T-cell (primary cell): Measurements from ENCODE around the gene SF3A1. TPM values are rescaled to one million over a fixed set of nuclear protein-coding genes. Genes with fewer than 3 reads are reported as not detected.
A peak's percentile ranks its signal among the peaks of the same experiment; 100 is the strongest.

ENCODE experiments used
- ATAC-seq, 4 experiments: fragments of 200-7000 bp in 3 of 4; fragments of 150-1000 bp in 1 of 4; cut with Tn5 transposase; replicated peaks in 1 of 4; 1 replicate in 3 of 4; 2 replicates in 1 of 4; pipeline ENCODE4 v1.10.0; 2021; ENCODE audit warnings: moderate library complexity in 3 of 4, mild to moderate bottlenecking in 2 of 4, moderate number of reproducible peaks in 1 of 4
- CTCF ChIA-PET, 2 donors: fragments of 300-600 bp; sonication (Branson Sonifier 250); formaldehyde crosslinking; loops; one replicate each; lab custom pipeline; 2022; ENCODE audit warnings: antibody characterized with exemption in 2 of 2; lab: Charles Lee
- POLR2A ChIA-PET, 2 donors: fragments of 300-600 bp; sonication (Branson Sonifier 250); formaldehyde crosslinking; loops; one replicate each; lab custom pipeline; 2022; ENCODE audit warnings: antibody characterized with exemption in 2 of 2; lab: Charles Lee
- DNase-seq, 35 experiments: peaks; one replicate each; pipeline versions ENCODE4 v3.0.0 to v3.0.0-alpha.2; 2013 to 2023
- H3K27ac ChIP-seq: one replicate; pipeline ENCODE4 v1.5.1; 2013; ENCODE audit warnings: low read length
- H3K27me3 ChIP-seq, 2 experiments: replicated peaks in 1 of 2; 1 replicate in 1 of 2; 2 replicates in 1 of 2; pipeline versions ENCODE4 v1.6.1 to v1.7.0; 2013; ENCODE audit warnings: low read length in 1 of 2, mixed read lengths in 1 of 2; ENCODE audit not compliant: control insufficient read depth in 2 of 2, insufficient read depth in 2 of 2; ENCODE audit errors: extremely low read depth in 1 of 2
- H3K36me3 ChIP-seq, 2 donors: 1 replicate in 1 of 2; 2 replicates in 1 of 2; pipeline versions ENCODE4 v1.6.1 to v1.7.0; 2013; ENCODE audit warnings: low read length in 1 of 2; ENCODE audit not compliant: control insufficient read depth in 2 of 2, insufficient read depth in 1 of 2; ENCODE audit errors: extremely low read depth in 1 of 2
- H3K4me1 ChIP-seq, 2 experiments: 1 replicate in 1 of 2; 2 replicates in 1 of 2; pipeline versions ENCODE4 v1.6.1 to v1.7.0; 2013; ENCODE audit warnings: low read length in 2 of 2, mixed read lengths in 1 of 2; ENCODE audit not compliant: insufficient read depth in 2 of 2, control insufficient read depth in 1 of 2; ENCODE audit errors: extremely low read depth in 1 of 2
- H3K4me3 ChIP-seq, 2 donors: 1 replicate in 1 of 2; 2 replicates in 1 of 2; pipeline versions ENCODE4 v1.5.1 to v1.7.0; 2013; ENCODE audit warnings: mild to moderate bottlenecking in 2 of 2, low read length in 1 of 2, moderate library complexity in 1 of 2; ENCODE audit not compliant: control insufficient read depth in 1 of 2; ENCODE audit errors: extremely low read depth in 1 of 2
- H3K9me3 ChIP-seq: 2 replicates; pipeline ENCODE4 v1.7.0; 2013
- H3K27ac Mint-ChIP-seq, 2 donors: one replicate each; pipeline ENCODE4 v1.8.0; 2020 to 2021; ENCODE audit warnings: mild to moderate bottlenecking in 2 of 2, mixed read lengths in 2 of 2
- H3K27me3 Mint-ChIP-seq, 2 donors: one replicate each; pipeline ENCODE4 v1.8.0; 2021 to 2022; ENCODE audit warnings: mixed read lengths in 2 of 2
- H3K36me3 Mint-ChIP-seq: one replicate; pipeline ENCODE4 v1.8.0; 2021; ENCODE audit warnings: mixed read lengths
- H3K4me1 Mint-ChIP-seq, 3 donors: one replicate each; pipeline ENCODE4 v1.8.0; 2020 to 2022; ENCODE audit warnings: mixed read lengths in 3 of 3, mild to moderate bottlenecking in 1 of 3
- H3K4me3 Mint-ChIP-seq, 3 donors: one replicate each; pipeline ENCODE4 v1.8.0; 2020 to 2022; ENCODE audit warnings: mild to moderate bottlenecking in 3 of 3, mixed read lengths in 3 of 3, moderate library complexity in 3 of 3
- H3K9me3 Mint-ChIP-seq, 3 donors: one replicate each; pipeline ENCODE4 v1.8.0; 2020 to 2022; ENCODE audit warnings: mixed read lengths in 3 of 3
- WGBS: methylation state at CpG from one replicate; pipeline ENCODE4 v1.1.5; 2013; ENCODE audit warnings: missing lambda C conversion rate; ENCODE audit not compliant: insufficient coverage; 5-methylcytosine and 5-hydroxymethylcytosine counted together
- total RNA-seq, 35 experiments: library from RNA in 6 of 35; stranded (reverse) in 6 of 35; fragments of 120-200 nt in 1 of 35; gene quantifications; one replicate each; pipeline versions ENCODE4 v1.2.1 to v1.2.4 and lab custom pipeline; 2013 to 2026

The SF3A1 gene
- total RNA-seq, 5 donors from 2014 or later (not counting 1 experiment from before 2014, with no cell fraction given) = 272 to 323 (median 292) TPM

DNA sequence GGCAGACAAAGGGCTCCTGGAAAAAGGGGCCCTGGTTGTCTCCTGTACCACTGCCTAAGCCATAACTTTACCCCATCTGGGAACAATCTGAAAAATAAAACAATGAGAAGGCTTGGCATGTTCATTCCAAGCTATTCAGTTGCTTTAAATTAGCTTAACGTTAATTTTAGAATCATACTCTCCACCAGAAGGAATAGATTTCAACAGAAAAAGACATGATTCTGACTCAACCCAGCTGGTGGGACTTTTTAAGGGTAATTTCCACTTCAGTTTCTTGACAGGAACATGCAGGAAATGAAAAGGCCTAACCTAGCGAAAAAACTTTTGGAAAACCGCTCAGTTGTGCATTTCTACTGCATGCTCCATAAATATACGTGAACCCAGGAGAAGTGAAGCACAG is 7.9 kb downstream of the SF3A1 start:
- H3K4me1 ChIP-seq = peaks cover 0 to 50% of the 10 kb centered on the region in 2 experiments
- ChIA-PET POLR2A (interaction anchor here in 1 of 2 donors (0.6 to 1.1 kb wide), 3 partner anchors 50 to 759 kb away, joined by 3 to 4 read pairs (median 3); no protein-coding TSS in a partner anchor), CTCF (interaction anchor here in 1 of 2 donors (0.7 kb wide), 2 partner anchors 59 to 95 kb away, joined by 3 read pairs; partner anchors contain the start of gene CASTOR1)
- Mint-ChIP-seq H3K36me3 (peaks cover 64% of the 10 kb centered on the region), H3K9me3 (no peaks in the 10 kb centered on the region), H3K4me3 (peak overlapping the region in 1 of 3 donors; percentile 3), H3K27me3 (no peaks in the 10 kb centered on the region), H3K27ac (peak overlapping the region; percentile 22 to 67), H3K4me1 (peaks cover 49 to 83% (median 70%) of the 10 kb centered on the region in 3 donors)
- no peak overlapping the region for H3K4me3 ChIP-seq
- no peak overlapping the region for H3K27ac ChIP-seq
- WGBS = 62% methylated on average over 3 of the region's 4 CpGs
- ATAC-seq (no peak), DNase-seq (no peak)
- H3K36me3 ChIP-seq = peaks cover 32 to 90% of the 10 kb centered on the region in 2 donors
- H3K9me3 ChIP-seq = no peaks in the 10 kb centered on the region
- no peaks in the 10 kb centered on the region for H3K27me3 ChIP-seq

DNA sequence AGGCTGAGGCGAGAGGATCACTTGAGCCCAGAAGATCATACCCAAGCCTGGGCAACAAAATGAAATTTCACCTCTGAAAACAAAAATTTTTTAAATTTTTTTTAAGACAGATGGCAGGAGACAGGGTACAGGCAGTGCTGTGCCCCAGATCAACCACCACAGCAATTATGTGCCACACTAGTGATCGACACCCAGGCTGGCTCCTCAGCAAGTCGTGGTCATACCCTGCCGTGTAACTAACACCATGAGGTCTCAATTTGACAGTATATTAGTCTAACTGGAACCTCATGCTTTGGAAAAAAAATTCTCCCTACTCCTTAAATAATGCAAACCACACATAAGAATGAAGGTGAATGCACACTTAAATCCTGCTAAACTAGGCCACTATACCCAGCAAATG is 8.3 kb downstream of the SF3A1 start:
- DNase-seq (no peak), ATAC-seq (no peak)
- H3K27ac Mint-ChIP-seq = peak overlapping the region; percentile 48 to 67
- CTCF ChIA-PET = interaction anchor here in 1 of 2 donors (0.7 kb wide), 1 partner anchor 95 kb away, joined by 3 read pairs; no protein-coding TSS in a partner anchor
- peak overlapping the region in 1 of 3 donors; percentile 3 for H3K4me3 Mint-ChIP-seq
- WGBS = 80% methylated on average over 2 of the region's 4 CpGs
- no peak overlapping the region for H3K4me3 ChIP-seq
- peaks cover 63% of the 10 kb centered on the region for H3K36me3 Mint-ChIP-seq
- H3K9me3 ChIP-seq = no peaks in the 10 kb centered on the region
- H3K9me3 Mint-ChIP-seq = no peaks in the 10 kb centered on the region
- H3K4me1 Mint-ChIP-seq = peaks cover 45 to 79% (median 66%) of the 10 kb centered on the region in 3 donors
- no peaks in the 10 kb centered on the region for H3K27me3 ChIP-seq
- H3K4me1 ChIP-seq = peaks cover 0 to 46% of the 10 kb centered on the region in 2 experiments
- H3K36me3 ChIP-seq = peaks cover 32 to 92% of the 10 kb centered on the region in 2 donors
- POLR2A ChIA-PET = interaction anchor here in 1 of 2 donors (0.6 kb wide), 1 partner anchor 76 kb away, joined by 3 read pairs; no protein-coding TSS in a partner anchor
- no peak overlapping the region for H3K27ac ChIP-seq
- H3K27me3 Mint-ChIP-seq = no peaks in the 10 kb centered on the region

GRCh38 chr22:30347255-30347892 is 9.3 kb downstream of the SF3A1 start:
- DNase-seq (no peak), ATAC-seq (no peak)
- ChIA-PET POLR2A (interaction anchor here in 1 of 2 donors (0.6 kb wide), 1 partner anchor 31 kb away, joined by 3 read pairs; no protein-coding TSS in a partner anchor), CTCF (no interaction called here)
- Mint-ChIP-seq H3K27ac (peak overlapping the region; percentile 68 to 72), H3K4me3 (no peak overlapping the region), H3K9me3 (no peaks in the 10 kb centered on the region), H3K27me3 (no peaks in the 10 kb centered on the region), H3K4me1 (peaks cover 44 to 70% (median 57%) of the 10 kb centered on the region in 3 donors), H3K36me3 (peaks cover 65% of the 10 kb centered on the region)
- Histone ChIP-seq H3K36me3 (peaks cover 32 to 96% of the 10 kb centered on the region in 2 donors), H3K4me1 (peaks cover 0 to 39% of the 10 kb centered on the region in 2 experiments), H3K4me3 (no peak overlapping the region), H3K27me3 (no peaks in the 10 kb centered on the region), H3K9me3 (no peaks in the 10 kb centered on the region), H3K27ac (peak overlapping the region; percentile 15)
- WGBS = 34% methylated on average over 3 of the region's 5 CpGs

- ChIA-PET POLR2A (no interaction called here), CTCF (no interaction called here)
- Mint-ChIP-seq H3K36me3 (peaks cover 70% of the 10 kb centered on the region), H3K27me3 (no peaks in the 10 kb centered on the region), H3K9me3 (no peaks in the 10 kb centered on the region), H3K4me1 (peaks cover 20 to 46% (median 37%) of the 10 kb centered on the region in 3 donors), H3K27ac (peak overlapping the region; percentile 66 to 73), H3K4me3 (no peak overlapping the region)
- 45% methylated on average over 6 of the region's 13 CpGs for WGBS
- Histone ChIP-seq H3K36me3 (peaks cover 45 to 99% of the 10 kb centered on the region in 2 donors), H3K27ac (no peak overlapping the region), H3K4me1 (peaks cover 0 to 24% of the 10 kb centered on the region in 2 experiments), H3K4me3 (no peak overlapping the region), H3K9me3 (no peaks in the 10 kb centered on the region), H3K27me3 (no peaks in the 10 kb centered on the region)
- DNase-seq (peak in 1 of 35 experiments; percentile 33), ATAC-seq (peak in 2 of 4 experiments; percentile 22 to 44)
These were observed 12.1 kb downstream of the SF3A1 start for GRCh38 chr22:30344447-30345200.

- Mint-ChIP-seq H3K4me3 (no peak overlapping the region), H3K27ac (no peak overlapping the region), H3K9me3 (no peaks in the 10 kb centered on the region), H3K27me3 (no peaks in the 10 kb centered on the region), H3K4me1 (peaks cover 0 to 19% (median 14%) of the 10 kb centered on the region in 3 donors), H3K36me3 (peaks cover 78% of the 10 kb centered on the region)
- 82% methylated on average over 9 of the region's 16 CpGs for WGBS
- ATAC-seq (peak in 1 of 4 experiments; percentile 11), DNase-seq (no peak)
- Histone ChIP-seq H3K27me3 (no peaks in the 10 kb centered on the region), H3K36me3 (peaks cover 43 to 99% of the 10 kb centered on the region in 2 donors), H3K4me1 (peaks cover 0 to 14% of the 10 kb centered on the region in 2 experiments), H3K9me3 (no peaks in the 10 kb centered on the region), H3K27ac (no peak overlapping the region), H3K4me3 (no peak overlapping the region)
- ChIA-PET CTCF (interaction anchor here in 1 of 2 donors (0.5 kb wide), 1 partner anchor 71 kb away, joined by 3 read pairs; no protein-coding TSS in a partner anchor), POLR2A (interaction anchor here (0.5 to 0.9 kb wide), 2 partner anchors 45 to 200 kb away, joined by 4 read pairs; no protein-coding TSS in a partner anchor)
These were observed 15.6 kb downstream of the SF3A1 start for GRCh38 chr22:30340911-30341685.
